NCI-H128 (cell line): ENCODE measurements around the gene TSC22D2.
"Not testable (repeated sequence)": the region's sequence is repeated elsewhere in the genome, so short reads cannot be mapped to it uniquely, and the experiment has no call there.

ENCODE experiments used
- DNase-seq: peaks from one replicate; lab custom pipeline; 2025; ENCODE audit not compliant: unreplicated experiment; lab: John Stamatoyannopoulos, UW

TSC22D2 gene

GRCh38 chr3:150446470-150446977 lies 38.4 kb downstream of the TSC22D2 start:
- no peak for DNase-seq

GRCh38 chr3:150447084-150447483 lies 39.0 kb downstream of the TSC22D2 start:
- DNase-seq = no peak

- DNase-seq = no peak
Measured at GRCh38 chr3:150447631-150448465, 39.8 kb downstream of the TSC22D2 start.

- no peak for DNase-seq
Measured at GRCh38 chr3:150449169-150449721, 41.1 kb downstream of the TSC22D2 start.

- no peak for DNase-seq
Measured at GRCh38 chr3:150450916-150451315, 42.8 kb downstream of the TSC22D2 start.

- DNase-seq = no peak
Measured at GRCh38 chr3:150451329-150452048, 43.4 kb downstream of the TSC22D2 start.

GRCh38 chr3:150453353-150453752 lies 45.3 kb downstream of the TSC22D2 start:
- no peak for DNase-seq

GRCh38 chr3:150454085-150454484 lies 46.0 kb downstream of the TSC22D2 start:
- DNase-seq = no peak

- no peak for DNase-seq
Measured at GRCh38 chr3:150454622-150455021, 46.5 kb downstream of the TSC22D2 start.

- no peak for DNase-seq
Measured at GRCh38 chr3:150455341-150455740, 47.2 kb downstream of the TSC22D2 start.

GRCh38 chr3:150458001-150458400 lies 49.9 kb downstream of the TSC22D2 start:
- no peak for DNase-seq

- DNase-seq = no peak
Measured at GRCh38 chr3:150460484-150460883, 52.4 kb downstream of the TSC22D2 start.

- no peak for DNase-seq
Measured at GRCh38 chr3:150461399-150461798, 53.3 kb downstream of the TSC22D2 start.

- no peak for DNase-seq
Measured at GRCh38 chr3:150462108-150462507, 54.0 kb downstream of the TSC22D2 start.

GRCh38 chr3:150464684-150465083 lies 56.6 kb downstream of the TSC22D2 start:
- no peak for DNase-seq

GRCh38 chr3:150467381-150467780 lies 59.3 kb downstream of the TSC22D2 start:
- DNase-seq = no peak

- no peak for DNase-seq
Measured at GRCh38 chr3:150469031-150469930, 61.2 kb downstream of the TSC22D2 start.

- no peak for DNase-seq
Measured at GRCh38 chr3:150469931-150470740, 62.0 kb downstream of the TSC22D2 start.

GRCh38 chr3:150472421-150472820 lies 64.3 kb downstream of the TSC22D2 start:
- DNase-seq = no peak

GRCh38 chr3:150473161-150473560 lies 65.1 kb downstream of the TSC22D2 start:
- DNase-seq = not testable (repeated sequence)
